Loucy (cell line): ENCODE data around the gene APOO.

Source experiments
- EZH2phosphoT487 ChIP-seq: fragments of 200-600 bp; IDR thresholded peaks from 2 replicates; pipeline ENCODE4 v1.6.1; 2018; ENCODE audit warnings: antibody characterized with exemption, mild to moderate bottlenecking, moderate library complexity, borderline replicate concordance
- TF ChIP-seq, protein P1 (sequence below): fragments of 200-600 bp; sonication (generic); conservative IDR thresholded peaks from 2 replicates; pipeline ENCODE4 v1.5.1; 2014; ENCODE audit warnings: mild to moderate bottlenecking, antibody characterized with exemption, low read length

DNA sequence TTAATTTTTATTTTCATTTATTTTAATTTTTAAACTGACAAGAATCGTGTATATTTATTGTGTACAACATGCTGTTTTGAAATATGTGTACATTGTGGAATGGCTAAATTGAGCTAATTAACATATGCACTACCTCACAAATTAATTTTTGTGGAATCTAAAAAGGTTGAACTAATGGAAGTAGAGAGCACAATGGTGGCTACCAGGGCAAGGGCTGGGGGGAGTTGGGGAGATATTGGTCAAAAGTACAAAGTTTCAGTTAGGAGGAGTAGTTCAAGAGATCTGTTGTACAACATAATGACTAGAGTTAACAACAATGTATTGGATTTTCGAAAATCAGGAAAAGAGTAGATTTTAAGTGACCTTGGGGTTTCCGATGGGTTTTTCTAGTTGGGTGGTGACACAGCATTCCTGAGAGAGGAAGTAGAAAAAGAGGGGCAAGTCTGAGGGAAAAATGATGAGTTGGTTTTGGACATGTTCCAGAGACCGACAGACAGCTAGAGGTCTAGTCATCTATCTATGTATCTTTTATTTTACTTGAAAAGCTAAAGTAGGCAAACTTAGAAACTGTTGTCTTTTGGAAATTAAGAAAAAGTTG is 23.2 kb downstream of the APOO start:
- TF ChIP-seq, protein P1, sequence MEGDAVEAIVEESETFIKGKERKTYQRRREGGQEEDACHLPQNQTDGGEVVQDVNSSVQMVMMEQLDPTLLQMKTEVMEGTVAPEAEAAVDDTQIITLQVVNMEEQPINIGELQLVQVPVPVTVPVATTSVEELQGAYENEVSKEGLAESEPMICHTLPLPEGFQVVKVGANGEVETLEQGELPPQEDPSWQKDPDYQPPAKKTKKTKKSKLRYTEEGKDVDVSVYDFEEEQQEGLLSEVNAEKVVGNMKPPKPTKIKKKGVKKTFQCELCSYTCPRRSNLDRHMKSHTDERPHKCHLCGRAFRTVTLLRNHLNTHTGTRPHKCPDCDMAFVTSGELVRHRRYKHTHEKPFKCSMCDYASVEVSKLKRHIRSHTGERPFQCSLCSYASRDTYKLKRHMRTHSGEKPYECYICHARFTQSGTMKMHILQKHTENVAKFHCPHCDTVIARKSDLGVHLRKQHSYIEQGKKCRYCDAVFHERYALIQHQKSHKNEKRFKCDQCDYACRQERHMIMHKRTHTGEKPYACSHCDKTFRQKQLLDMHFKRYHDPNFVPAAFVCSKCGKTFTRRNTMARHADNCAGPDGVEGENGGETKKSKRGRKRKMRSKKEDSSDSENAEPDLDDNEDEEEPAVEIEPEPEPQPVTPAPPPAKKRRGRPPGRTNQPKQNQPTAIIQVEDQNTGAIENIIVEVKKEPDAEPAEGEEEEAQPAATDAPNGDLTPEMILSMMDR: no peak
- no peak for TF ChIP-seq EZH2phosphoT487
